B cell (primary cell): ENCODE results near the gene TMEM45B.
"Not testable (repeated sequence)": the region's sequence is repeated elsewhere in the genome, so short reads cannot be mapped to it uniquely, and the experiment has no call there.

Experiments used
- CTCF ChIP-seq: fragments of 200-600 bp; IDR thresholded peaks from one replicate; pipeline ENCODE4 v1.8.0; 2022; ENCODE audit warnings: antibody characterized with exemption, mild to moderate bottlenecking
- EZH2 ChIP-seq: IDR thresholded peaks from 2 replicates; pipeline ENCODE4 v1.6.1; 2012; ENCODE audit warnings: borderline replicate concordance, low read depth, mild to moderate bottlenecking, moderate library complexity, low read length; ENCODE audit not compliant: insufficient read depth, poor library complexity, severe bottlenecking

DNA sequence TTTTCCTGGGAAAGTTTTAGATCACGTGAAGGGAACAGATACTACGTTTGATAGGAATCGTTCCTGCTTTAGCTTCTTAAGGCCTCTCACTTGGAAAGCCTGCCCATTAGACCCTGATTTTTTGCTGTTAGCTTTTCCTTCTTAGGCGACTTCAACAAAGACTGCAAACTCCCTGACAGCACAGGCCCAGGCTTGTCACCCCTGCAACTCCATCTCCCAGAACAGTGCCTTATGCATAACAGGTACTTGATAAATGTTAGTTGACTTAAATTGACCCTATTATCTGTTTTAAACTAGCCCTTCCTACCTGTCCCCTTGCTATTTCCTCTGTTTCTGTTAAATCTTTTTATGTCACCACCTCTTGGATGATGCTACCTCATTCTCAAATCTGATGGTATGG lies 7.6 kb downstream of the TMEM45B start:
- TF ChIP-seq CTCF, EZH2: not testable (repeated sequence)
